CD4-positive, alpha-beta T cell treated with Interleukin-15 for 1 hour (primary cell): ENCODE results near the gene RGR.
"Not testable (repeated sequence)": the region's sequence is repeated elsewhere in the genome, so short reads cannot be mapped to it uniquely, and the experiment has no call there.

Experiments used
- DNase-seq: peaks from one replicate; pipeline ENCODE4 v3.0.0-alpha.2; 2020

The RGR gene

DNA sequence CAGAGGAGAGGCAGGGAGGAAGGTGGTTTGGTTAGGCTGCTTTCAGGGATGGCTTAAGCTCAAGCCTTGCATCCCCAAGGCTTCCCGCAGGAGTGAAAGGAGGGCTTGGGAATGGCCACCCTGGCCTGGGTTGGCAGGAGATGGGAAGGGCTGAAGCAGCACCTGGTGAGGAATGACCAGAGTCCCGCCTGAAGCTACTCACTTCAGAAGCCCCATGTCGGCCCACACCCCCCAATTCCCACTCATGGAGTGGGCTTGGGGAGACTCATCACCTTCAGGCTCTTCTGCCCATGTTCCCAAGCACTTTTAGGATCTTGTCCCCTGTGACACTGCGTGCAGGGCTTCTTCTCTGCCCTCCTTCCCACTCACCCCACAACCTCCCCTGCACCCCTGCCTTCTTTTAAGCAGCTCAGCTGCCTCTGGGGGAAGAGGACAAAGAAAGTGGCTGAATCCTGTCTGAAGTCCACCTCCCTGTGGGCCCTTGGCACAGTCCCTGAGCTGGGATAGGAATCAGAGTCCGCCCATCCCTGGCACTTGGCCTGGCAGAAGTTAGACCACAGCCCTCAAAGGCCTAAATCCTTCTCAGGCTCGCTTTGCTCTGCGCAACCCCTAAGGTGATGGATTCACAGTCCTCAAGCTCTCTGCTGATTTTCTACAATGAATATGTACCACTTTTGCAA lies 16.5 kb downstream of the RGR start:
- no peak for DNase-seq

DNA sequence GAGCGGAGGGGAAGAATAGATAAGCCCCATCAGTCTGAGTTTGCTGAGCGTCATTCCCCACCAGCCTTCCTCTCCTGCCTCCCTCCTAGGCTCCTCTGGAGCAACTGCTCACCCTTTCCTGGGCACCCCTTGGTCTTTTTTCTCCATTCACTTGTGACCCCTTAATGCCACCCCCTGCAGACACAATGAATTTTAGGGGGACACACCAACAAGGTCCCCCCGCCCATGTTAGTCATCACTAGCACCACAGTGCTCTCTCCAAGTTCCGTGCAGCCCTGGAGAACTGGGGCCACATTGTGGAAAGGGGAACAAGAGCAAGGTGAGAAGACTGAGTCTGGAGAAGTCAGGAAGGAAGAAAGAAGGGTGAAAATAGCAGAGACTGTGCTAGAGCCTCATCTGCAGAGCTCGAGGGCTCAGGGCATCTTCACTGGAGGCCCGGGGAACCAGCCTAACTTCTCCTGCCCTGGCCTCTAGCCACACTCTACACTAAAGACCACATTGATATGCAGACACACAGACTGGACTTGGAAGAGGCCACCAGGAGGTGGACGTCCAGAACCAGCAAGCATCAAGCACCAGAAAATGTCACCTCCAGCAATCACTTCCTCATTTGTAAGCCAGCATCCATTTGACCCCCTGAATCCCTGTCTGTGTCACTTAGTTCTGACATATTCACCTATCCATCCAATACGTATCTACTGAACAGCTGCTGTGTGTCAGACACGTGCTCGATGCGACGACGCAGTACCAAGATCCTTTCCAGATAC lies 17.5 kb downstream of the RGR start:
- no peak for DNase-seq

DNA sequence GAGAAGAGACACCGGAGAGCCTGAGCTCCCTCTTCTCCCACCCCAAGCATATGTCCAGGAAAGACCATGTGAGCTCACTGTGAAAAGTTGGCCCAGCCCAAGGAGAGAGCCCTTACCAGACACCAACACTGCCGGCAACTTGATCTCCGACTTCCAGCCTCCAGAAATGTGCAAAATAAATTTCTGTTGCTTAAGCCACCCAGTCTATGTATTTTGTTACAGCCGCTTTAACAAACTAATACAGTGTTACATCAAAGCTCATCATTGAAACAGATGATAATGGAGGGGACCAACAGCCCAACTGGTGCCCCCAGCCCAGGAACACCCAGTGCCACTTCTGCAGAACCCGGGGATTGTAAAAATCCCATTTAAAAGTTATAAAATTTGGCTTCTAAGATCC lies 18.9 kb downstream of the RGR start:
- no peak for DNase-seq

DNA sequence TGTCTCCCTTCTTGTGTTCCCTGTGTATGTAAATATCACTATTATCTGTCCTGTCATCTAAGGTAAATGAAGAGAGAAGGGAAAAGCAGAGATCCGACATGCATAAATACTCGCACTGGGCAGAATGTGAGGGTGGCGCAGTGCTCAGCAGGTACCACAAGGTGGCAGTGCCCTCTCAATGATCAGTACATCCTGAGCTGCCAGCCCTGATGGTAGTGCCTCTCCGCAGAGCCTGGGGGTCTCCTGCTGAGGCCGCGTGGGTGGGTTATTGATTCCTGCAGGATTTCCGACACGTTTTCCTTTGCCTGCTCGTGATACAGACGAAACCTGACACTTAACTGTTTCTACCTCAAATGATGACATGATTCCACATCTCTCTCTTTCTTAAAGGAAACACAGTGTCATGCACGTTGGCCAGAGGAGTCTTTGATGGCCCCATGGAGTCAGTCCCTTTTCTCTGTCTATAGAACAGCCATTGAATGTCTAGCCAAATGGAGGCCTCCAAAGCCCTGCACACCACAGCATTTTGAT lies 19.8 kb downstream of the RGR start:
- peak; percentile 54 for DNase-seq

DNA sequence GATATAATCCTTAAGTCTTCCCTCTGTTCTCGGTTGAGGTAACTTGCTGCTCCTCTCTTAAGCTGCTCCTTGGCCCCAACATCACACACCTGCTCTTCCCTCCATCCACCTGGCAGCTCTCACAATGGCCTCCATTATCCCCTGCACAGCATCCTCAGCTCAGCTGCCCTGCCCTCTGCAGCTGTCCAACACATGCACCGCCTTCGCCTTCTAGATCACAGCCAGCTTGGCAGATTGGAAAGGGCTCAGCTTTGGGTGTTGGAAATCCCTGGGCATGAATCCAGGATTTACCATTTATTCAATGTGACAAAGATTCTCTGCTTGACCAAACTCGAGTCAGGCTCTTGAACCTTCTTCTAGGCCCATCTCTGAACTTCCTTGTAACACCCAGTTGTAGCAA lies 20.6 kb downstream of the RGR start:
- DNase-seq: no peak

DNA sequence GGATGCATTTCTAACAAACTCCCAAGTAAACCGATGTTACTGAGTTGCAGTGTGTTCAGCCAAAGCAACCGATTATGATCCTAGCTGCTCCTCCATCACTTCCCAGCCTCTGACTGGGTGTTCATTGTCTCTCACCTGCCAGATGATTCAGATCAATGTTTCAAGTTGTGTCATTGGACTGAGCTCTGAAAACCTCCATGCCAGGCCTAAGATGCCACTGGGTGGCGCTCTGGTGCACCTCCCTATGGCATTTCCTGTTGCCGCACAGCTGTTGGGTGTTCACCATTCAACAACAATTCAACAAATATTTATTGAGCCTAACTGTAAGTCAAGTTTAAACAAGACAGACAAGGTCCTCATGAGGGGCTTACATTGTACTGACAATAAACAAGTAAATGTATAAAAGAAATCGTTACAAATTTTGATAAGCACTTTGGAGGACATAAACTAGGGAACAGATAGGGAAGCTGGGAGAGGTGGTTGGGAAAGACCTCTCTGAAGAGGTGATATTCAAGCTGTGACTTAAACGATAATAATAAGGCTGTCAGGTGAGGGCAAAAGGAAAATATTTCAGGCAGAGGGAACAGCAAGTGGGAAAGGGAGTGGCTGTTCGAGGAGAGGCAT lies 22.8 kb downstream of the RGR start:
- DNase-seq: peak; percentile 40

DNA sequence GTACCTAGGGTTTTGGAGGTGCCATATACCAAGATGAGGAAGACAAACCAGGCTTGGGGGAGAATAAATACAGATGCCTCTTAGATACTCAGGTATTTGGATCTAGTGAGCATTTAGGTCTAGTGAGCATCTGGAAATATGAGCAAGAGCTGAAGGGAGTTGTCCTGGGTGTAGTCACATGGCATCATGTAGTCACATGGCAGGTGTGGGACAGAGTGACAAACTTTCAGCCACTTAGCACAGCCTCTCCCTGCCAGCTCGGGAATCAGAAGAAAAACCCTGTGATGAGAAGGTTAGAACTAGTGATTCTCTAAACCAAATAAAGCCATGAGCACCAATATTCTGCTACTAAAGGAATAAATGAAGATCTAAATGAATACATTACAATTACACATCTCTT lies 24.3 kb downstream of the RGR start:
- no peak for DNase-seq

DNA sequence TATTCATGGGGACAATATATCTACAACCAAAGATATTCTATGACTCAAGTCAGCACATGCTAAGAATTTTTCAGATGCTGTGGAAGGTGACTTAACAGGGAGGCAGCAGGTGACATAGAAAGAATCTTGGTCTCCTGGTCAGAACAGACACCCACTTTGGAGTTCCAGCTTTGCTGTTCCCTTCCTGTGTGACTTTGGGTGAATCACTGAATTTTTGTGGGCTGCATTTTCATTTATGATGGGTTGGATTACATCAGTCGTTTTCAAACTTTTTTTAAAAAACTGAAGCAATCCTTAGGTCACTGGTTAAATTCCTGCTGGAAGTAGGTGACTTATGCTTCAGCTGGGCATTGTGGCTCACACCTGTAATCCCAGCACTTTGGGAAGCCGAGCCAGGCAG lies 24.9 kb downstream of the RGR start:
- no peak for DNase-seq

DNA sequence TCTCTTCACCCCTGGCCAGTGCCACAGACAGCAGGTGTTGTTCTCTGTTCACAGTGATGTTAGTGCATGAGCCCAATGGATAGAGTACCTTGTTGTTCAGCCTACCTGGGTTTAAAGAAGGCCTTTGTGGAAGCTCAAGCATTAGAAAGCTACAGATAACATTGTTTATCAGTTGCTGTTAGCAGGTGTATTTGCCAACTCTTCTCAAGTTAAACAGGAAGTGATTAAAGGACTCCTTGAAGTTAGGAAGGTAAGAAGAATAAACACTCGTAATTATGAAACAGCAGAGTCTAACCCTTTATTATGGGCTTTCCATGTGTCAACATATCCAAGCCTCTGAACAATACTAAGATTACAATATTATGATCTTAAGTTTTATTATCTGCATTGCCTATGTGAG lies 25.9 kb downstream of the RGR start:
- no peak for DNase-seq

DNA sequence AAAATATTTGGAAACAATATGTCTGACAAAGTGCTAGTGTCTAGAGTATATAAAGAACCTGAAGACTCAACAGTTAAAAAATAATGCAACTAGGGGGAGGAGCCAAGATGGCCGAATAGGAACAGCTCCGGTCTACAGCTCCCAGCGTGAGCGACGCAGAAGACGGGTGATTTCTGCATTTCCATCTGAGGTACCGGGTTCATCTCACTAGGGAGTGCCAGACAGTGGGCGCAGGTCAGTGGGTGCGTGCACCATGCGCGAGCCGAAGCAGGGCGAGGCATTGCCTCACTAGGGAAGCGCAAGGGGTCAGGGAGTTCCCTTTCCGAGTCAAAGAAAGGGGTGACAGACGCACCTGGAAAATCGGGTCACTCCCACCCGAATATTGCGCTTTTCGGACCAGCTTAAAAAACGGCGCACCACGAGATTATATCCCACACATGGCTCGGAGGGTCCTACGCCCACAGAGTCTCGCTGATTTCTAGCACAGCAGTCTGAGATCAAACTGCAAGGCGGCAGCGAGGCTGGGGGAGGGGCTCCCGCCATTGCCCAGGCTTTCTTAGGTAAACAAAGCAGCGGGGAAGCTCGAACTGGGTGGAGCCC lies 35.1 kb downstream of the RGR start:
- not testable (repeated sequence) for DNase-seq

DNA sequence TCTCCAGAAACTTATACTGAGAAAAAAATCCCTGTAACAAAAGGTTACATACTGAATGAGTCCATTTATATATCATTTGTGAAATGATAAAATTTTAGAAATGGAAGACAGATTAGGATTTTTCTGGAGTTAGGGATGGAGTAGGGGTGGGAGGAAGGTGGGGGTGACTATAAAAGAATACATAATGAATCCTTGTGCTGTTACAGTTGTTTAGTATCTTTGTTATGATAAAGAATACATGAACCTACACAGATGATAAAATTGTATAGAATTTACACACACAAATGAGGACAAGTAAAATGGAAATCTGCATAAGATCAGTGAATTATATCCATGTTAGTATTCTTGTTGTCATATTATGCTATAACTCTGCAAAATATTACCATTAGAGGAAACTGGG lies 41.8 kb downstream of the RGR start:
- no peak for DNase-seq

DNA sequence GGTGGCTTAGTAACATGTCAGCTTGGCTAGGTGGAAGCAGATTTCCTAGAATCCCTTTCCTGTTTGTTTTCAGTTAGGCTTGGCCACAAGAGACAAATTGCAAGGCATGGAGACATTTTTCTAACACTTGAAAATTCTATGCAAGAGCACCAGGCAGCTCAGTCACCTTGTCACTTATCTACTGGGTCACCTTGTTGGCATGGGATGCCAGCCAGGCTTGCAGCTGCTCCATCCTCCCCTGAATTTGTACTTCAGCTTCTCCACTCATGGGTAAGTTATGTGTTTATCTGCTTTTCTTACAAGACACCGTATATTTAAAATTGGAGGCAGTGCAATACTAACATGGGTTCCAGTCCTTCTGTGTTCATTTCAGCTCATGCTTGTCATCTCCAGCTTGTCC lies 43.3 kb downstream of the RGR start:
- no peak for DNase-seq

DNA sequence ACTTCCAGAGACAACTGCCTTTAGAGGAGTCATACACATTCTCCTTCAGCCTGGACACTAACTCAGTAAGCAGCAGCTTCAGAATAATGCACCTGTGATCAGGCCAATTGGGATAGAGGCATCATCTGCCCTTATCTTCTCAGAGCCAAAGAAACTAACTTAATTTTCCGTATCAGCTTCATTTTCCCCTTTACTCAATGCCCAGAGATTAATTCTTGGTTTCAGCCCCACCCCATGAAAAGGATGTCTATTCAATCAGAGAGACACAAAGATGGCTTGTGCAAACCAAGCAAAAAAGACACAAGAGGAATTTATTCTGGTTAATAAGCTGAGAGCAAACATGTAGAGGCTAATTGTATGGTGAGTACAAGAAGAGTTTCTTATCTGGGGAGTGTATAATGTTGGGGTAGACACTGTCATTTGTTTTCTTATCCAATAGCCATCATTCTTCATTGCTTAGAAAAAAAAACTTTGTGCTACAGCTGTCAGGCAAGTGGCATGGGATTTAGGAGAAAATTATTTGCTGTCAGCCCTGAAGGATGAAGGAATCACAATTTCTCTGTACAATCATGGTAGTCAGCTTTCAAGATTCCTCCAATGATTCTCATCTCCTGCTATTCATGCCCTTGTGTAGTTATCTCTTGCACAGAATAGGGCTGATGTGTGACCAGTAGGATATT lies 44.8 kb downstream of the RGR start:
- no peak for DNase-seq

DNA sequence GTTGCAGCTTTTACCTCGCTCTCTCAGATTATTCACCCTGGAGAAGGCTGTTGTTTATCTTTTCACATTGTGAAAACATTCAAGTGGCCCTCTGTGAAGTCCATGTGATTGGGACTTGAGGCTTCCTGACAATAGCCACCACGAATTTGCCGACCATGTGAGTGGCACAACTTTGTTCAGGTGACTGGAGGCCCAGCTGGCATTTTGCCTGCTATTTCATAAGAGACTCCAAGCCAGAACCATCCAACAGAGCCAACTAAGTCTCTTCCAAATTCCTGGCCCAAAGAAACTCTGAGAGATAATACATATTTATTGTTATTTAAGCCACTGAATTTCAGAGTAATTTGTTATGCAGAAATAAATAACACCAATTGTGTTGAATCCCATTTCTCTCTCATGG lies 45.4 kb downstream of the RGR start:
- no peak for DNase-seq

DNA sequence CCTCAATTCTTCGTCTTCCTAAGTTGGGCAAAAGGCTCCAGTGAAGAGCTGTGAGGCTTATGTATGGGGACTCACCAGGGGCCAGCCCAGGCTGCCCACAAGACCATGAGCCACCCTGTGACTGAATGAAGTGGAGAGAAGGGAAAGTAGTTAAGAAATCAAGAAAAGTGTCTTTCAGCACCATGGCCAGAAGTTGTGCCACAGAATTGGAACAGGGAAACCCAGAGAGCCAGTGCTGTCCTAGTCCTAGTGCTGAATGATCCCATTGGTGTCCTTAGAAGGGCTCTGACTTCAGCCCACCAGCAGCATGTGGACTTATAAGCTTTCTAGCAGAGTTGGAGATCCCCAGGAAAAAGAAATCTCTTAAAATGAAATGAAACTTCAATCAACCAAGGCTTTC lies 46.5 kb downstream of the RGR start:
- DNase-seq: no peak

DNA sequence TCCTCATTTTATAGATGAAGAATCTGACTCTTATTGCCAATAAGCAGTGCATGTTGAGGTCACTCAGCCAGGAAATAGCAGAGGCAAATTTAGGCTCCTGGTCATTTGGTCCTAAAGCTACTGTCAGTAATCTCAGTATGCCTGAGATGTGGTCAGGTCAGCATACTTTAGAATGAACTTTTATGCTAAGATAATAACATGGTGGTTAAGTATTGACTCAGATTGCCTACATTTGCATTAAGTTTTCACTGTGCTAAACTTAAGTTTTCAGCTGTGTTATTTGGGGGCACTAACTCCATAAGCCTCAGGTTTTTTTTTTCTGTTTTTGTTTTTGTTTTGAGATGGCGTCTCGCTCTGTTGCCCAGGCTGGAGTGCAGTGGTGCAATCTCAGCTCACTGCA lies 47.6 kb downstream of the RGR start:
- DNase-seq: no peak

DNA sequence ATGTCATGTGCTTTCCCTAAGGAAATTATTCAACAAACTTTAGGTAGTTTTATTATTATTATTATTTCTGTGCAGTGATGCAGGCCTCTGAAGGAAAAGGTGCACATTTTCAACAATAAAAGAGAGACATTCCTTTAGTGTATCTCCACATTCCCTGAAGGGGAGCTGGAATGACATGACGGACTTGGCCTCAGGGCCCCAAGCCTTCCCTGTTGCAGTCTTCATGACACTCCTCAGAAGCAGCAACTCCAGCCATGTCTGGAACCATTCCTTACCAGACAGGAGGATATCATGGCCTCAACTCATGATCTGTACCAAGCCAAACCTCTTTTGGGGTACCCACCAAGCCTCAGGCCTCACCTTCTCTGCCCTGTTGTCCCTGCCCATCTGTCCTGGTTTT lies 48.3 kb downstream of the RGR start:
- DNase-seq: no peak

DNA sequence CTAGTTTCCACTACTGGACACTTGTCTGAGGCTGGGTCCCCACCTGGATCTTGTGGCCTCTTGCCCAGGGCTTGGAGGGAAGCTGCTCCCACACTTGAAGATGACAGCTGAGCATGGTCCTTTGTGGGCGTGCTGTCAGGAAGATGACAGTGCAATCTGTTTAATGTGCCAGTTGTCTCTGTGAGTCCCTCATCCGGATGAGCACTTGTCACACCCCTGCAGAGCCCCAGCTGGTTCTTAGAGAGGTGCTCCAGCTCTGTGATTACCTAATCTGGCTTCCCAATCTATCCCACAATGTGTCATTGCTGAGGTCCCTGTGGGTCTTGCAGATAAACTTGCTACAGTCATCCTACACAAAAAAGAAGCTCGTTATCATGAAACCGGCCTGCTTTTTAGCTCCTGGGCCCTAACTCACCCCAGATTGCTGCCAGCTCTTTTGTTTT lies 48.7 kb downstream of the RGR start:
- DNase-seq: no peak

DNA sequence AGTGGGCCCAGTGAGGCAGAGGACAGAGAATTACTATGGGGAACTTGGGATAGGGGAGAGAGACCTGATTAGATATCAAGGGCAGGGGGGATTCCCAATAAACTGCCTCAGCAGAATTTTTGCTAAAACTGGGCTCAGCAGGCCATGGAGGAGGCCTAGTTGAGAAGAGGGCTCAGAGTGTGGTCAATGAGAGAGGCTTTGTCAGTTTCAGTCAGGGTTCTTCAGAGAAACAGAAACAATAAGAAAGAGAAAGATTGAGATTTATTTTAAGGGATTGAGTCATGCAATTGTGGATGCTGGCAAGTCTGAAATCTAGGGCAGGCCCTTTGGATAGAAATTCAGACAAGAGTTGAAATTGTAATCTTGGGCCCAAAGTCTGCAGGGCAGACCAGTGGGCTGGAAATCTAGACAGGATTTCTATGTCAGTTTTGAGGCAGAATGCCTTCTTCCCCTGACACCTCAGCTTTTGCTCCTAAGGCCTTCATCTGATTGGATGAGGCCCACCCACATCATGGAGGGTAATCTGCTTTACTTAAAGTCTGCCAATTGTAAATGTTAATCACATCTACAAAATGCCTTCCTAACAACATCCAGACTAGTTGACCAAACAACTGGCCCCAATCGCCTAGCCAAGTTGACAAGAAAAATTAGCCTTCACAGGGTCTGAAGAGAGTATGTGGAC lies 50.1 kb downstream of the RGR start:
- no peak for DNase-seq

DNA sequence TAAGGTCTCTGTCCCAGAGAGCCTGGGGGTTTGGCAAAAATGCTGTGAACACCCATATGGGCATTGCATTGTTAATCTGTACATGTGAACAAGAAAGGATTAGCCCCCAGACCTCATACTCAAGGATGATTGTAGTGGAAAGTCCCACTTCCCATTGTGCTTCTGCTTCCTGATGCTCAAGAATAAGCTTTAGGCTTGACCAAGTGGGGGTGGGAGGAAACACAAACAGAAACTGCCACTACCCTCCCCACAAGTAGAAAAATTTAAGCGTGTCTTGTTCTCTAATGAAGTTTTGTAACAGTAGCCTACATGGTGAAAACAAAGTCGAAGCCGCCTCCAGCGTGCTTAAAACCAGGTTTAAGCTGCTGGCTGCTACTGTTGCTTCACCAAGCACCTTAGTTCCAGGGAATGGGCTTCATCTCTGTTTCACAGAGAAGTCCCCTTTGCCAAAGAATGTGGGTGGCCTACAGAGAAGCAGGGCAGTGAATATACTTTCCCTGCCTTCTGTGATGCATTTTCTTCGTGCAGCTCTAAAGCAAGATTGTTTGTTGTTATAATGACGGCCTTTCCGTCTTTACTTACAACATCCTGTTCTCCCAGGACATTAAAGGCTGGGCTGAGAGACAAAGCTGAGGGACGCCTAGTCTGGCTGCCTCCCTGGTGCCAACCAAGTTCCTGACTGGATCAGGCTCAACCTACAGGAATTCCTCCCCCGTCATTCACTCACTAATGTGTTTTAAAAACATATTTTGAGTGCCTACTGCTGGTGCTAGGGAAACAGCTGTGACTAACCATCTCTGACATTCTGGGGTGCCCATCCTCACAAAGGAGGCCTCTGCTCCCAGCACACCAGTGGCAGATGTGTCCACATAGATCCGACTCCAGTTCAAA lies 51.5 kb downstream of the RGR start:
- no peak for DNase-seq

DNA sequence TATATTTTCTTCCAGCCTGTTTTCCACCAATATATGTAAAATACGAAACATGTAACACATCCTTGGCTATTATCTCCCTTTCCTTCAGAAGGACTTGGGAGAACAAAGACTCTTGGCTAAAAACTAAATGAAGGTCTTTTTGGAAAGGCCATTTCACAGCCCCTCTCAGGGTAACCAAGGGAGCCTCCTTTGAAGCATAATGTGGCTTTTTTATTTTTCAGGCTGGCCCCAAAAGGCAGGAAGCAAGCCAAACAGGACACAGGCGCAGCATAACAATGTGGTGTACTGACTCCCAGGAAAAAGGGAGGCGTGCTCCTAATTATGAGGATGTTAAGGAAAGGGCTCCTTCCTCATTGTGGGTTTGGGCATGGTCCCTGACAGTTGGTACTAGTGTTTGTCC lies 53.2 kb downstream of the RGR start:
- no peak for DNase-seq
